Measurements from ENCODE around the gene UBAP1.
"Not testable (repeated sequence)": the region's sequence is repeated elsewhere in the genome, so short reads cannot be mapped to it uniquely, and the experiment has no call there.

The UBAP1 gene

GRCh38 chr9:34224349-34224748 is 45.5 kb downstream of the UBAP1 start:
- no peak for DNase-seq (ENCODE audit: low read depth)

GRCh38 chr9:34226144-34226760 is 47.4 kb downstream of the UBAP1 start:
- DNase-seq (ENCODE audit: low read depth) = not testable (repeated sequence)

- no peak for DNase-seq (ENCODE audit: low read depth)
Measured at GRCh38 chr9:34227445-34227844, 48.6 kb downstream of the UBAP1 start.

- DNase-seq (ENCODE audit: low read depth) = no peak
Measured at GRCh38 chr9:34230556-34230955, 51.7 kb downstream of the UBAP1 start.

GRCh38 chr9:34232201-34232600 is 53.4 kb downstream of the UBAP1 start:
- DNase-seq (ENCODE audit: low read depth) = no peak

- no peak for DNase-seq (ENCODE audit: low read depth)
Measured at GRCh38 chr9:34233672-34234071, 54.8 kb downstream of the UBAP1 start.

- DNase-seq (ENCODE audit: low read depth) = no peak
Measured at GRCh38 chr9:34237836-34238235, 59.0 kb downstream of the UBAP1 start.

- DNase-seq (ENCODE audit: low read depth) = no peak
Measured at GRCh38 chr9:34240006-34240405, 61.2 kb downstream of the UBAP1 start.

- no peak for DNase-seq (ENCODE audit: low read depth)
Measured at GRCh38 chr9:34242830-34243229, 64.0 kb downstream of the UBAP1 start.

GRCh38 chr9:34245212-34245611 is 66.4 kb downstream of the UBAP1 start:
- not testable (repeated sequence) for DNase-seq (ENCODE audit: low read depth)

GRCh38 chr9:34246453-34246852 is 67.6 kb downstream of the UBAP1 start:
- DNase-seq (ENCODE audit: low read depth) = no peak

GRCh38 chr9:34247782-34248181 is 68.9 kb downstream of the UBAP1 start:
- DNase-seq (ENCODE audit: low read depth) = not testable (repeated sequence)

GRCh38 chr9:34249274-34249673 is 70.4 kb downstream of the UBAP1 start:
- DNase-seq (ENCODE audit: low read depth) = no peak

- no peak for DNase-seq (ENCODE audit: low read depth)
Measured at GRCh38 chr9:34250721-34251120, 71.9 kb downstream of the UBAP1 start.

GRCh38 chr9:34252016-34252415 is 73.2 kb downstream of the UBAP1 start:
- no peak for DNase-seq (ENCODE audit: low read depth)

- no peak for DNase-seq (ENCODE audit: low read depth)
Measured at GRCh38 chr9:34252670-34253459, 74.0 kb downstream of the UBAP1 start.

GRCh38 chr9:34253460-34253837 is 74.6 kb downstream of the UBAP1 start:
- no peak for DNase-seq (ENCODE audit: low read depth)

- no peak for DNase-seq (ENCODE audit: low read depth)
Measured at GRCh38 chr9:34254141-34254913, 75.5 kb downstream of the UBAP1 start.

- no peak for DNase-seq (ENCODE audit: low read depth)
Measured at GRCh38 chr9:34254966-34255825, 76.4 kb downstream of the UBAP1 start.

- no peak for DNase-seq (ENCODE audit: low read depth)
Measured at GRCh38 chr9:34256104-34256503, 77.3 kb downstream of the UBAP1 start.

GRCh38 chr9:34256987-34257585 is 78.2 kb downstream of the UBAP1 start:
- DNase-seq (ENCODE audit: low read depth) = no peak

GRCh38 chr9:34259315-34259714 is 80.5 kb downstream of the UBAP1 start:
- no peak for DNase-seq (ENCODE audit: low read depth)

Measured in T-helper 22 cell (primary cell).